ENCODE measurements around the gene CASTOR2.
"Not testable (repeated sequence)": the region's sequence is repeated elsewhere in the genome, so short reads cannot be mapped to it uniquely, and the experiment has no call there.

The CASTOR2 gene

DNA sequence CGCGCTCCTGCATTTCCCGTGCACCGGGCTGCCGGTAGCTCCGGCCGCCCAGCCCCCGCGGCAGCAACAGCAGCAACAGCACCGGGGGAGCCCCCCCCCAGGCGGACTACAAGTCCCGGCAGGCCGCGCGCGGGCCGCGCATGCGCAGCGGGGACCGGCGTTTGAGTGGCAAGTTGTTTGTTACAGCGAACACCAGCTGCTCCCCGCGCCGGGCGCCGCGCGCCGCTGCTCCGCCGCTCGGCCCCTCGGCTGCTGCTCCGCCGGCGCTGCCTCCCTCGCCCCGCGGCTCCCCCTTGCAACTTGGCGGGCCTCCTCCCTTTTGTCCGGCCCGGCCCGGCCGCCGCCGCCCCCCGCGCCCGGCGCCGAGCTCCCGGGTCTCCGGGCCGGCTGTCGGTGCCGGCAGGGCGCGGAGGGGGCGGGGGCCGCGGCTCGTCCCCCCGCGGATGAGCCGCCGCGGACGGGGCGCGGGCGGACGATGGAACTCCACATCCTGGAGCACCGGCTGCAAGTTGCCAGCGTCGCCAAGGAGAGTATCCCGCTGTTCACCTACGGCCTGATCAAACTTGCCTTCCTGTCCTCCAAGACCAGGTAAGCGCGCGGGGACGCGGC lies at the start of gene CASTOR2:
CASTOR2 (plus strand) TSS at position 195 of the 609 bp plus-strand sequence; CDS start at position 476, 281 bp downstream.
- not testable (repeated sequence) for DNase-seq (ENCODE audit: low read depth, low spot score)

DNA sequence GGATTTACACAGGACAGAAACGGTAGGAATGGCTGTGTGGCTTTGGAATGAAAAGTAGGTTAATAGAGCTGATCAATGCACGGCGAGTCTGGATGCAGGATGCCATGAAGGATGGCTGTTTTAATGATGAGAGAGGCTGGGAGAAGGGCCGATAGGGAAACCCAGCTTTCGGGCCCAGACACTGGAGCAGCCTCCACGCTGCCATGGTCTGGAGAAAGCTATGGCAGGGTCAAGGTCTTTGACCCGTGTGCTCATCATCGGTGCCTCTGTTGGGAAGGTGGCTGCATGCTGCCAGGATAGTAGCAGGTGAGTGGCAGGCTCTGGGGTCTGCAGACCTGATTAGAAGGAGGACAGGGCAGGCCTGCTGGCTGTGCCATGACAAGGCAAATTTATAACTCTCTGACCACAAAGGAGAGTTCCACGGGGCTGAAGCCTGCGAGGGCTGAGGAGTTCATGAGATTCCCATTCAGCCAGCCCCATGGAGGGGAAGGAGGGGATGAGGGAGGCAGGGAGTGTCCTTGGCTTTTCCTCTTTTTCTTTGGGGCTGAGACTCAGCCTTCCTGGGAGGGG lies 42.1 kb upstream of the CASTOR2 start:
- not testable (repeated sequence) for DNase-seq (ENCODE audit: low read depth, low spot score)

- DNase-seq (ENCODE audit: low read depth, low spot score) = not testable (repeated sequence)
Measured at GRCh38 chr7:74923644-74924043, 40.9 kb upstream of the CASTOR2 start.

DNA sequence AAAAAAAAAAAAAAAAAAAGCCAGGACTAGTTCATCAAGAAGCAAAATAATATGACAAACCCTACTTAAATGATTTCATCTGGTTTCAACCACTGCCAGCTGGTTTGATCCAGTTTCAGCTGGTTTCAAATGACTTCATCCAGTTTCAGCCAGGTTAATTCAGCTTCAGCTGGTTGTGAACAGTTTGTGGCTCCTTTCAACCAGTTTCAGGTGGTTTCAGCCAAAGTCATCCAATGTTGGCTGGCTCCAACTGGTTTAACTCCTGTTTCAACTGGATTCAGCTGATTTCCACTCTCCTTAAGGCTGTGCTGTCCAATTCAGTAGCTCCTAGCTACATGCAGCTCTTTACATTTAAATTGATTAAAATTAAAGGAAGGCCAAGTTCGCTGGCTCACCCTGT lies 37.5 kb upstream of the CASTOR2 start:
- DNase-seq (ENCODE audit: low read depth, low spot score) = not testable (repeated sequence)

- not testable (repeated sequence) for DNase-seq (ENCODE audit: low read depth, low spot score)
Measured at GRCh38 chr7:74931563-74932328, 32.8 kb upstream of the CASTOR2 start.

- DNase-seq (ENCODE audit: low read depth, low spot score) = not testable (repeated sequence)
Measured at GRCh38 chr7:74939429-74939828, 25.1 kb upstream of the CASTOR2 start.

GRCh38 chr7:74941302-74942069 lies 23.0 kb upstream of the CASTOR2 start:
- not testable (repeated sequence) for DNase-seq (ENCODE audit: low read depth, low spot score)

GRCh38 chr7:74943923-74944322 lies 20.6 kb upstream of the CASTOR2 start:
- not testable (repeated sequence) for DNase-seq (ENCODE audit: low read depth, low spot score)

GRCh38 chr7:74947741-74948140 lies 16.8 kb upstream of the CASTOR2 start:
- not testable (repeated sequence) for DNase-seq (ENCODE audit: low read depth, low spot score)

- DNase-seq (ENCODE audit: low read depth, low spot score) = not testable (repeated sequence)
Measured at GRCh38 chr7:74953774-74954173, 10.7 kb upstream of the CASTOR2 start.

- DNase-seq (ENCODE audit: low read depth, low spot score) = not testable (repeated sequence)
Measured at GRCh38 chr7:74958328-74958727, 6.2 kb upstream of the CASTOR2 start.

GRCh38 chr7:74963704-74964510 lies 598 bp upstream of the CASTOR2 start:
- DNase-seq (ENCODE audit: low read depth, low spot score) = not testable (repeated sequence)

GRCh38 chr7:74966208-74966854 lies 1.8 kb downstream of the CASTOR2 start:
- not testable (repeated sequence) for DNase-seq (ENCODE audit: low read depth, low spot score)

DNA sequence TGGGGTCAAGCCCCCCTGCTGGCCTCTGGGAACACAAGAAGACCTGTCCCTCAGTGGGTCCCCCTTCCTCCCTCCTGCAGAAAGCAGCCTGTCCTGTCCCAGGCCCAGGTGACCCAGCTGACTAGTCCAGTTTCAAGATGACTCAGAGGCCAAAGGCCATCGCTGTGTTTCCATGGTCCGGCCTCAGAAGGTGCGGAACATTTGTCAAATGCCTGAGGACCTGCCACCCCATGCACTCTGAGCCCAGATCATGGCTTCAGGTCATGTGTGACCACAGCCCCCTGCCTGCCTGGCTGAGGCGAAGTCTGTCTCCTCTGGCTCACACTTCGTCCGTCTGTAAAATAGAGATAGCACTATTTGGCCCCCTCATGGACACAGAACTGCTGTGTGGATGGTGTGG lies 2.4 kb downstream of the CASTOR2 start:
- DNase-seq (ENCODE audit: low read depth, low spot score) = not testable (repeated sequence)

DNA sequence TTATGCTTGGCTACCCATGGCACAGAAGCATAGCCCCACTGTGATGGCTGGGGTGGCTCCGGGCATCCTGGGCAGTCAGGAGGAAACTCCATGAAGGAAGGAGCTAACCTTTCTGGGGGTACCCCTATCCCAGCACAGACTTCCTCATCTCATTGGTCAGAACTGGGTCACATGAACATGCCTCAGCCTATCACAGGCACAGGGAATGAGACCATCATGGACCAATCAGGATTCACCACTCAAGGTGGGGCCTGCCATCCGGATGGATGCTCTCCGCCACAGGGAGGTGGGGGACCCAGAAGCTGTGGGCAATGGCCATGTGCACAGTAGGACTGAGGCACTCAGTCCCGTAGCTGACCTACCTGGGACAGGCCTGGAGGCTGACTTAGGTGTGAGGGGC lies 6.9 kb downstream of the CASTOR2 start:
- not testable (repeated sequence) for DNase-seq (ENCODE audit: low read depth, low spot score)

GRCh38 chr7:74972377-74972776 lies 7.9 kb downstream of the CASTOR2 start:
- DNase-seq (ENCODE audit: low read depth, low spot score) = not testable (repeated sequence)

GRCh38 chr7:74975959-74976358 lies 11.5 kb downstream of the CASTOR2 start:
- not testable (repeated sequence) for DNase-seq (ENCODE audit: low read depth, low spot score)

GRCh38 chr7:74977523-74977922 lies 13.0 kb downstream of the CASTOR2 start:
- not testable (repeated sequence) for DNase-seq (ENCODE audit: low read depth, low spot score)

DNA sequence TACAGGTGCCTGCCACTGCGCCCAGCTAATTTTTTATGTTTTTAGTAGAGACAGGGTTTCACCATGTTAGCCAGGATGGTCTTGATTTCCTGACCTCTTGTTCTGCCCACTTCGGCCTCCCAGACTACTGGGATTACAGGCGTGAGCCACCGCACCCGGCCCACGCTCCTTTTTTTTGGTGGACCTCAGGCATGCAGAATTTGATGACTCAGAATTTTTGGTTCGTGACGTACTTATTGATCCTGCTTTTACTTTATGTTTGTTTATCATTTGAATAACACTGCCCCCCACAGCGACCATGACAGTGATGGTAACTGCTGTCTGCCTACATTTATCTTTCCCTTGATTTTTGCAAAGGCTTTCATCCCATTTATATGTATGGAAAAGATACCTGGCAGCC lies 23.9 kb downstream of the CASTOR2 start:
- DNase-seq (ENCODE audit: low read depth, low spot score) = not testable (repeated sequence)

DNA sequence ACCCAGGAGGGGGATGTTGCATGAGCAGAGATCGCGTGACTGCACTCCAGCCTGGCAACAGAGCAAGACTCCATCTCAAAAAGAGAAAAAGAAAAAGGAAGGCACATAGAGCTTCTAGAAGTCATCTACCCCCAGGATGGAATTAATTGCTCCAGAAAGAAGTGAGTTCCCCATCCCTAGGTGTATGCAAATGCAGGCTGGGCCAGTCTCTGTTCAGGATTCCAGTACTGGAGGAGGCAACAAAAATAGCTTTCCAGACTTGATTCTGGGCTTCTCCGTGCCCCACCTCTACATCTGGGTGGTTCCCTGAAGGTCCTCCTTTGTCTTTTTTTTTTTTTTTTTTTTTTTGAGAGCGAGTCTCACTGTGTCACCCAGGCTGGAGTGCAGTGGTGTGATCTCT lies 28.6 kb downstream of the CASTOR2 start:
- DNase-seq (ENCODE audit: low read depth, low spot score) = no peak

Measured in iPS DF 19.7 (cell line).